Peyer's patch (tissue), 4 donors: ENCODE measurements around the gene CNPY1.

Source experiments
- CTCF ChIP-seq, 6 experiments: fragments of 450-650 bp in 4 of 6; fragments of 200-600 bp in 2 of 6; sonication (generic) in 1 of 6; IDR thresholded peaks; one replicate each; pipeline ENCODE4 v1.5.1; 2017 to 2019; ENCODE audit warnings: antibody characterized with exemption in 6 of 6, mild to moderate bottlenecking in 3 of 6, moderate library complexity in 1 of 6
- POLR2A ChIP-seq, 2 donors: fragments of 450-650 bp; IDR thresholded peaks; one replicate each; pipeline ENCODE4 v1.5.1; 2017; ENCODE audit warnings: antibody characterized with exemption in 2 of 2, mild to moderate bottlenecking in 2 of 2, moderate library complexity in 2 of 2

- no peak for TF ChIP-seq CTCF (IDR thresholded peaks at IDR 0.05)
- no peak for TF ChIP-seq POLR2A (IDR thresholded peaks at IDR 0.05)
Measured at GRCh38 chr7:155466814-155467733, 79.3 kb downstream of the CNPY1 start.
